ENCODE results near the gene MRPS10.
A peak's percentile ranks its signal among the peaks of the same experiment; 100 is the strongest.
"Not testable (repeated sequence)": the region's sequence is repeated elsewhere in the genome, so short reads cannot be mapped to it uniquely, and the experiment has no call there.

Gene MRPS10

GRCh38 chr6:42224222-42225028 is 6.8 kb upstream of the MRPS10 start:
- H3K27me3 ChIP-seq (ENCODE audit: control insufficient read depth, insufficient read depth, low read length), result no peaks in the 10 kb centered on the region
- peaks cover 36% of the 10 kb centered on the region for H3K4me1 ChIP-seq (ENCODE audit: control insufficient read depth, insufficient read depth, low read length)
- no peak overlapping the region for H3K9ac ChIP-seq (ENCODE audit: low read depth, low read length)
- peak overlapping the region; percentile 65 for H3K4me2 ChIP-seq (ENCODE audit: low read length)
- H3K4me3 ChIP-seq (ENCODE audit: low read length), result no peak overlapping the region
- no peaks in the 10 kb centered on the region for H3K36me3 ChIP-seq (ENCODE audit: insufficient read depth, low read length)
- H3K9me3 ChIP-seq (replicated peaks; ENCODE audit: low read length), result no peaks in the 10 kb centered on the region

DNA sequence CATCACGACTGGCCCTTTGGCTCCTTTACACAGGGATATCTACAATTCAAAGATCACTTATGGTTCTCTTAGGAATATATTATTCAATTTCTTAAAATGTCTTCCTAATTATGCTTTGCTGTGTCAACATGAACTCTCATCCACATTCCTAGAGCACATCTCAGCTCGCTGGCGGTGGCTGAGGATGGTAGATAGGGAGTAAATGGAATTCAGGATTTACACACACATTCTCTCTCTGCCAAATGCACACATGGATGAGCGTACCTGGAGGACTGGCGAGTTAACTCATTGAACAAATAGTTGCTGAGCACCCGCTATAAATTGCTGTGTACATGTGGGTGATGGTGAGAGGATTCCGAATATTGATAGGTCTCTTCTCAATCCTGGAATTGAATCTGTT is 4.8 kb upstream of the MRPS10 start:
- Histone ChIP-seq H3K27me3 (ENCODE audit: control insufficient read depth, insufficient read depth, low read length) (no peaks in the 10 kb centered on the region), H3K4me3 (ENCODE audit: low read length) (no peak overlapping the region), H3K36me3 (ENCODE audit: insufficient read depth, low read length) (no peaks in the 10 kb centered on the region), H3K9me3 (replicated peaks; ENCODE audit: low read length) (no peaks in the 10 kb centered on the region), H3K9ac (ENCODE audit: low read depth, low read length) (no peak overlapping the region), H3K4me2 (ENCODE audit: low read length) (no peak overlapping the region), H3K4me1 (ENCODE audit: control insufficient read depth, insufficient read depth, low read length) (peaks cover 32% of the 10 kb centered on the region)

DNA sequence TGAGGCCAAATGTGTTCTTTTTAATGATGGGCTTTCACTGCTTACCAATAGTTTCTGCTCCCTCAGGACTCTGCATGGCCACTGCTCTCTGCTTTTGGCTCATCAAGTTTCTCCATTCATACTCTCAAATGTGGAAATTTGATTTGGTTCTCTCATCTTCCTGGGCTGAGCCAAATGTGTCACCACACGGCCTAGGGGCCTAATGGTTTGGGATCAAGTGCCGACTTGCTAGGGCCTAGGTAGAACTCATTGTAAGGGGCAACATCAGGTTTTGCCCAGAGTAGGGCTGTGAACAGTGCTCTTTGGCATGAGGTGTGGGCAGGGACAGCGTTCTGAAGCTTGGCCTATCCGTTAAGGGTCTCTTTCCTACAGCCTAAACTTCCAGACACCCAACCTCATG is 3.9 kb upstream of the MRPS10 start:
- no peak overlapping the region for H3K9ac ChIP-seq (ENCODE audit: low read depth, low read length)
- H3K4me1 ChIP-seq (ENCODE audit: control insufficient read depth, insufficient read depth, low read length), result peaks cover 28% of the 10 kb centered on the region
- H3K4me2 ChIP-seq (ENCODE audit: low read length), result no peak overlapping the region

GRCh38 chr6:42220807-42221206 is 3.1 kb upstream of the MRPS10 start:
- Histone ChIP-seq H3K4me3 (ENCODE audit: low read length) (no peak overlapping the region), H3K4me2 (ENCODE audit: low read length) (no peak overlapping the region), H3K27me3 (ENCODE audit: control insufficient read depth, insufficient read depth, low read length) (no peaks in the 10 kb centered on the region), H3K36me3 (ENCODE audit: insufficient read depth, low read length) (no peaks in the 10 kb centered on the region), H3K9me3 (replicated peaks; ENCODE audit: low read length) (no peaks in the 10 kb centered on the region), H3K4me1 (ENCODE audit: control insufficient read depth, insufficient read depth, low read length) (peaks cover 24% of the 10 kb centered on the region), H3K9ac (ENCODE audit: low read depth, low read length) (no peak overlapping the region)

More for the DNA sequence above, 3.9 kb upstream of the MRPS10 start:
- H3K36me3 ChIP-seq (ENCODE audit: insufficient read depth, low read length), result no peaks in the 10 kb centered on the region
- H3K27me3 ChIP-seq (ENCODE audit: control insufficient read depth, insufficient read depth, low read length), result no peaks in the 10 kb centered on the region
- H3K9me3 ChIP-seq (replicated peaks; ENCODE audit: low read length), result no peaks in the 10 kb centered on the region
- H3K4me3 ChIP-seq (ENCODE audit: low read length), result no peak overlapping the region

GRCh38 chr6:42217157-42217518 is 523 bp downstream of the MRPS10 start:
- no peaks in the 10 kb centered on the region for H3K9me3 ChIP-seq (replicated peaks; ENCODE audit: low read length)
- peaks cover 13% of the 10 kb centered on the region for H3K36me3 ChIP-seq (ENCODE audit: insufficient read depth, low read length)
- H3K4me1 ChIP-seq (ENCODE audit: control insufficient read depth, insufficient read depth, low read length), result peaks cover 8% of the 10 kb centered on the region
- peak overlapping the region; percentile 94 for H3K9ac ChIP-seq (ENCODE audit: low read depth, low read length)
- no peaks in the 10 kb centered on the region for H3K27me3 ChIP-seq (ENCODE audit: control insufficient read depth, insufficient read depth, low read length)
- H3K4me2 ChIP-seq (ENCODE audit: low read length), result peak overlapping the region; percentile 75
- H3K4me3 ChIP-seq (ENCODE audit: low read length), result peak overlapping the region; percentile 81

DNA sequence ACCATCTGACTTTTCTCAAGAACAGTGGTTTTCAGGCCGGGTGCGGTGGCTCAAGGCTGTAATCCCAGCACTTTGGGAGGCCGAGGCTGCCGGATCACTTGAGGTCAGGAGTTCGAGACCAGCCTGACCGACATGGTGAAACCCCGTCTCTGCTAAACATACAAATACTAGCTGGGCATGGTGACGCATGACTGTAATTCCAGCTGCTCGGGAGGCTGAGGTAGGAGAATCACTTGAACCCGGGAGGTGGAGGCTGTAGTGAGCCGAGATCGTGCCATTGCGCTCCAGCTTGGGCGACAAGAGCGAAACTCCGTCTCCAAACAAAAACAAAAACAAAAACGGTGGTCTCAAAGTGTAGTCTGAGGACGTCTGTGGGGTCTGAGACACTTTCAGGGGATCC is 1.2 kb downstream of the MRPS10 start:
- peak overlapping the region; percentile 75 for H3K4me2 ChIP-seq (ENCODE audit: low read length)
- peaks cover 19% of the 10 kb centered on the region for H3K36me3 ChIP-seq (ENCODE audit: insufficient read depth, low read length)
- not testable (repeated sequence) for H3K9me3 ChIP-seq (replicated peaks; ENCODE audit: low read length); H3K4me1 ChIP-seq (ENCODE audit: control insufficient read depth, insufficient read depth, low read length); H3K27me3 ChIP-seq (ENCODE audit: control insufficient read depth, insufficient read depth, low read length)
- H3K9ac ChIP-seq (ENCODE audit: low read depth, low read length), result peak overlapping the region; percentile 94
- H3K4me3 ChIP-seq (ENCODE audit: low read length), result peak overlapping the region; percentile 81

DNA sequence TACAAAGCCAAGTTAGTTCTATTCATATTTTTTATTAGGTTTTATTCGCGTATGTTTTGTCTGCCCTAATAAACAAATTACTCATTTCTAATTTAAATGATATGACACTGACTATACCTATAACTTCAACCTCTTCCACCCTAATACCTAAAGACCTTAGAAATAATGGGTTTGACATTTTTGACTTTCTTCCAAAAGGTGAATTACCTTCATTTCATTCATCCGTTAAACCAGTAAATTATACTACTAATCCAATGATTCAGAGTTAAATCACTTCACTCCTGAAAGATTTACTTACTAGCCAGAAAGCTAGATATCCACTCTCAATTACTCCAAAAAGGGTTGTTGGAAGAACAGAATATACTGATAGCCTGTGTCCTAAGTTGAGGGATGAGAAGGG is 5.2 kb downstream of the MRPS10 start:
- no peak overlapping the region for H3K4me2 ChIP-seq (ENCODE audit: low read length)
- no peaks in the 10 kb centered on the region for H3K9me3 ChIP-seq (replicated peaks; ENCODE audit: low read length)
- peaks cover 19% of the 10 kb centered on the region for H3K4me1 ChIP-seq (ENCODE audit: control insufficient read depth, insufficient read depth, low read length)
- no peak overlapping the region for H3K4me3 ChIP-seq (ENCODE audit: low read length)
- no peak overlapping the region for H3K9ac ChIP-seq (ENCODE audit: low read depth, low read length)
- H3K27me3 ChIP-seq (ENCODE audit: control insufficient read depth, insufficient read depth, low read length), result no peaks in the 10 kb centered on the region
- H3K36me3 ChIP-seq (ENCODE audit: insufficient read depth, low read length), result peaks cover 44% of the 10 kb centered on the region

- H3K36me3 ChIP-seq (ENCODE audit: insufficient read depth, low read length), result peaks cover 45% of the 10 kb centered on the region
- H3K4me1 ChIP-seq (ENCODE audit: control insufficient read depth, insufficient read depth, low read length), result peaks cover 16% of the 10 kb centered on the region
- no peak overlapping the region for H3K4me2 ChIP-seq (ENCODE audit: low read length)
- H3K9me3 ChIP-seq (replicated peaks; ENCODE audit: low read length), result no peaks in the 10 kb centered on the region
- H3K27me3 ChIP-seq (ENCODE audit: control insufficient read depth, insufficient read depth, low read length), result no peaks in the 10 kb centered on the region
- no peak overlapping the region for H3K9ac ChIP-seq (ENCODE audit: low read depth, low read length)
- no peak overlapping the region for H3K4me3 ChIP-seq (ENCODE audit: low read length)
Observed at GRCh38 chr6:42211726-42212125, 5.9 kb downstream of the MRPS10 start.

- no peaks in the 10 kb centered on the region for H3K27me3 ChIP-seq (ENCODE audit: control insufficient read depth, insufficient read depth, low read length)
- no peak overlapping the region for H3K4me3 ChIP-seq (ENCODE audit: low read length)
- H3K4me1 ChIP-seq (ENCODE audit: control insufficient read depth, insufficient read depth, low read length), result peaks cover 11% of the 10 kb centered on the region
- H3K36me3 ChIP-seq (ENCODE audit: insufficient read depth, low read length), result peaks cover 50% of the 10 kb centered on the region
- no peak overlapping the region for H3K4me2 ChIP-seq (ENCODE audit: low read length)
- H3K9me3 ChIP-seq (replicated peaks; ENCODE audit: low read length), result no peaks in the 10 kb centered on the region
- H3K9ac ChIP-seq (ENCODE audit: low read depth, low read length), result no peak overlapping the region
Observed at GRCh38 chr6:42210551-42210950, 7.1 kb downstream of the MRPS10 start.

DNA sequence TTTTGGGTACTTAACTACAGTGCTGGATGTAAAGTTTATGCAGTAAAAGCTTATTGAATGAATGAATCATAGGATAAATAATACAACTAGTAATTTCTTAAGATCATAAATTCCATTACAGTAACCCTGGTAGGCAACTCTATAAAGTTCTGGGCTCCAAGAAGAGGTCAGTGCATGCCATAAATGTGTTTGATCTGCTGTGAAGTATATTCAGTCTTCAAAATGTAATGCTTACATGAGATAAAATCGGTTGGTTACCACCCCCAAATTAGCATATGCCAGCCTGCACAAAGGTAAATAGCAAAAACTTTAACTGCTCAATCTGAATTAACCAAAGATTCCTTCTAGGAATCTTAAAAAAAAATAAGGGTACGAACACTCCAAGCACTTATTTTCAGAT is 10.1 kb downstream of the MRPS10 start:
- peaks cover 26% of the 10 kb centered on the region for H3K4me1 ChIP-seq (ENCODE audit: control insufficient read depth, insufficient read depth, low read length)
- H3K36me3 ChIP-seq (ENCODE audit: insufficient read depth, low read length), result peaks cover 40% of the 10 kb centered on the region
- not testable (repeated sequence) for H3K9me3 ChIP-seq (replicated peaks; ENCODE audit: low read length); H3K4me2 ChIP-seq (ENCODE audit: low read length); H3K9ac ChIP-seq (ENCODE audit: low read depth, low read length); H3K4me3 ChIP-seq (ENCODE audit: low read length); H3K27me3 ChIP-seq (ENCODE audit: control insufficient read depth, insufficient read depth, low read length)

GRCh38 chr6:42204768-42205282 is 12.8 kb downstream of the MRPS10 start:
- Histone ChIP-seq H3K4me2 (ENCODE audit: low read length) (no peak overlapping the region), H3K4me1 (ENCODE audit: control insufficient read depth, insufficient read depth, low read length) (peaks cover 34% of the 10 kb centered on the region), H3K4me3 (ENCODE audit: low read length) (no peak overlapping the region), H3K9me3 (replicated peaks; ENCODE audit: low read length) (no peaks in the 10 kb centered on the region), H3K36me3 (ENCODE audit: insufficient read depth, low read length) (peaks cover 20% of the 10 kb centered on the region), H3K9ac (ENCODE audit: low read depth, low read length) (no peak overlapping the region), H3K27me3 (ENCODE audit: control insufficient read depth, insufficient read depth, low read length) (no peaks in the 10 kb centered on the region)

DNA sequence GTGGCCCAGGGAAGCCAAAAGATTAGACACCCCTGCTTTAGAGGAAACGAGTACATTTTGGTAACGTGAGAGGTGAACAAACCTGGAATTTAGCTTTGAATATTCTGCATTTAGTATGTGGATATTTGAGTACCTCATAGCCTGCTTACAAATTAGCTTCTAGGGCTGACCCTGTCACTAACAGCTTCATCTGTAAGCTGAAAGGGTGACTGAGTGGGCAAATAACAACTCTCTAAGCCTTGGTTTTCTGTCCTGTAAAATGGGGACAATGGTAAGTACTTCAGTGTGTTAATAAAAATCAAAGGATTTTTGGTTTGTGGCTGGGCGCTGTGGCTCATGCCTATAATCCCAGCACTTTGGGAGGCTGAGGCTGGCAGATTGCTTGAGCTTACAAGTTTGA is 14.5 kb downstream of the MRPS10 start:
- no peaks in the 10 kb centered on the region for H3K9me3 ChIP-seq (replicated peaks; ENCODE audit: low read length)
- no peak overlapping the region for H3K9ac ChIP-seq (ENCODE audit: low read depth, low read length)
- H3K4me2 ChIP-seq (ENCODE audit: low read length), result no peak overlapping the region
- no peaks in the 10 kb centered on the region for H3K27me3 ChIP-seq (ENCODE audit: control insufficient read depth, insufficient read depth, low read length)
- no peak overlapping the region for H3K4me3 ChIP-seq (ENCODE audit: low read length)
- peaks cover 46% of the 10 kb centered on the region for H3K4me1 ChIP-seq (ENCODE audit: control insufficient read depth, insufficient read depth, low read length)
- H3K36me3 ChIP-seq (ENCODE audit: insufficient read depth, low read length), result peaks cover 9% of the 10 kb centered on the region
